GM23338 (cell line): ENCODE measurements around the gene COL5A2. TPM values are rescaled to one million over a fixed set of nuclear protein-coding genes. Genes with fewer than 3 reads are reported as not detected.

Experiments
- ATAC-seq: fragments of 200-7000 bp; cut with Tn5 transposase; 3 replicates; pipeline ENCODE4 v1.9.1; 2020
- DNase-seq: peaks from one replicate; pipeline ENCODE4 v3.0.0-alpha.2; 2015; ENCODE audit warnings: low spot score
- H2AFZ ChIP-seq: fragments of 200-600 bp; sonication (generic); 2 replicates; pipeline ENCODE4 v1.8.0; 2016; ENCODE audit warnings: antibody characterized with exemption, mild to moderate bottlenecking, moderate library complexity
- H3F3A ChIP-seq: fragments of 200-600 bp; sonication (generic); replicated peaks from 2 replicates; pipeline ENCODE4 v1.8.0; 2017; ENCODE audit warnings: antibody characterized with exemption, mixed run types, low read depth
- H3K27ac ChIP-seq: fragments of 200-600 bp; sonication (generic); 2 replicates; pipeline ENCODE4 v1.6.1; 2016; ENCODE audit warnings: low read depth
- H3K27me3 ChIP-seq: fragments of 200-600 bp; sonication (generic); 2 replicates; pipeline ENCODE4 v1.8.0; 2016; ENCODE audit warnings: mild to moderate bottlenecking, mixed run types, moderate library complexity; ENCODE audit not compliant: insufficient read depth
- H3K36me3 ChIP-seq: fragments of 200-600 bp; sonication (generic); 2 replicates; pipeline ENCODE4 v1.8.0; 2016; ENCODE audit warnings: mild to moderate bottlenecking; ENCODE audit not compliant: insufficient read depth
- H3K4me1 ChIP-seq: fragments of 200-600 bp; sonication (generic); 2 replicates; pipeline ENCODE4 v1.8.0; 2016; ENCODE audit warnings: mild to moderate bottlenecking, moderate library complexity; ENCODE audit not compliant: insufficient read depth
- H3K4me2 ChIP-seq: fragments of 200-600 bp; sonication (generic); 2 replicates; pipeline ENCODE4 v1.7.1; 2017; ENCODE audit warnings: mixed run types
- H3K4me3 ChIP-seq: fragments of 200-600 bp; sonication (generic); 2 replicates; pipeline ENCODE4 v1.6.1; 2016; ENCODE audit warnings: mixed run types
- H3K79me2 ChIP-seq: fragments of 200-600 bp; sonication (generic); replicated peaks from 2 replicates; pipeline ENCODE4 v1.8.0; 2017; ENCODE audit warnings: mild to moderate bottlenecking; ENCODE audit not compliant: insufficient read depth
- H3K9me2 ChIP-seq: fragments of 200-600 bp; sonication (generic); 2 replicates; pipeline ENCODE4 v1.8.0; 2017; ENCODE audit not compliant: insufficient read depth
- H4K20me1 ChIP-seq: fragments of 200-600 bp; sonication (generic); replicated peaks from 2 replicates; pipeline ENCODE4 v1.8.0; 2017; ENCODE audit warnings: mild to moderate bottlenecking; ENCODE audit not compliant: insufficient read depth
- H3K27ac Mint-ChIP-seq: 2 replicates; pipeline ENCODE4 v1.8.0; 2020; ENCODE audit warnings: inconsistent platforms, mild to moderate bottlenecking, moderate library complexity, mixed read lengths
- H3K27me3 Mint-ChIP-seq: 3 replicates; pipeline ENCODE4 v1.8.0; 2022; ENCODE audit warnings: low read depth, mild to moderate bottlenecking, moderate library complexity, mixed read lengths, inconsistent platforms; ENCODE audit not compliant: insufficient read depth, poor library complexity
- H3K36me3 Mint-ChIP-seq: 3 replicates; pipeline ENCODE4 v1.8.0; 2021; ENCODE audit warnings: low read depth, mild to moderate bottlenecking, inconsistent platforms, moderate library complexity, mixed read lengths
- H3K4me1 Mint-ChIP-seq: 3 replicates; pipeline ENCODE4 v1.8.0; 2020; ENCODE audit warnings: mild to moderate bottlenecking, inconsistent platforms, mixed read lengths
- H3K4me3 Mint-ChIP-seq: 3 replicates; pipeline ENCODE4 v1.8.0; 2021; ENCODE audit warnings: moderate library complexity, mild to moderate bottlenecking, inconsistent platforms, mixed read lengths
- H3K9me3 Mint-ChIP-seq: 3 replicates; pipeline ENCODE4 v1.8.0; 2020; ENCODE audit warnings: moderate library complexity, mild to moderate bottlenecking, inconsistent platforms, mixed read lengths
- CREB1 ChIP-seq: fragments of 250-450 bp; sonication (Bioruptor Pico); IDR thresholded peaks from 2 replicates; pipeline ENCODE4 v1.5.0; 2020; ENCODE audit warnings: low read depth, mild to moderate bottlenecking, moderate library complexity
- CTCF ChIP-seq, 2 experiments: fragments of 200-600 bp in 1 of 2; sonication (generic) in 1 of 2; conservative IDR thresholded peaks; 2 replicates each; pipeline versions ENCODE4 v1.5.1 to v1.6.1; 2016 to 2017; ENCODE audit warnings: antibody characterized with exemption in 2 of 2, low read depth in 2 of 2, mild to moderate bottlenecking in 2 of 2, moderate library complexity in 1 of 2
- ETS1 ChIP-seq: IDR thresholded peaks from 2 replicates; pipeline ENCODE4 v1.6.1; 2016; ENCODE audit warnings: antibody characterized with exemption
- EZH2 ChIP-seq: fragments of 200-600 bp; sonication (generic); IDR thresholded peaks from one replicate; pipeline ENCODE4 v1.8.0; 2017; ENCODE audit warnings: antibody characterized with exemption, mild to moderate bottlenecking, low read depth; ENCODE audit not compliant: unreplicated experiment
- EZH2phosphoT487 ChIP-seq: fragments of 200-600 bp; sonication (generic); IDR thresholded peaks from one replicate; pipeline ENCODE4 v1.8.1; 2018; ENCODE audit warnings: antibody characterized with exemption; ENCODE audit not compliant: unreplicated experiment
- JUNB ChIP-seq: IDR thresholded peaks from one replicate; pipeline ENCODE4 v1.6.1; 2016; ENCODE audit warnings: antibody characterized with exemption; ENCODE audit not compliant: unreplicated experiment
- NANOG ChIP-seq: IDR thresholded peaks from 2 replicates; pipeline ENCODE4 v1.6.1; 2016; ENCODE audit warnings: antibody characterized with exemption, borderline replicate concordance
- POLR2AphosphoS5 ChIP-seq: IDR thresholded peaks from 2 replicates; pipeline ENCODE4 v1.6.1; 2016; ENCODE audit warnings: antibody characterized with exemption, low read depth
- REST ChIP-seq: IDR thresholded peaks from one replicate; pipeline ENCODE4 v1.6.1; 2018; ENCODE audit warnings: antibody characterized with exemption; ENCODE audit not compliant: unreplicated experiment
- STAT1 ChIP-seq: IDR thresholded peaks from one replicate; pipeline ENCODE4 v1.6.1; 2016; ENCODE audit warnings: antibody characterized with exemption; ENCODE audit not compliant: unreplicated experiment
- ZNF114 ChIP-seq: fragments of 250-450 bp; sonication (Bioruptor Pico); IDR thresholded peaks from 2 replicates; pipeline ENCODE4 v1.5.0; 2020; ENCODE audit warnings: mild to moderate bottlenecking, moderate library complexity
- ZNF331 ChIP-seq: fragments of 250-450 bp; sonication (Bioruptor Pico); IDR thresholded peaks from 2 replicates; pipeline ENCODE4 v1.5.0; 2020; ENCODE audit warnings: low read depth, mild to moderate bottlenecking, moderate library complexity
- ZNF462 ChIP-seq: fragments of 250-450 bp; sonication (Bioruptor Pico); IDR thresholded peaks from 2 replicates; pipeline ENCODE4 v1.5.0; 2020; ENCODE audit warnings: mild to moderate bottlenecking, moderate library complexity
- polyA plus RNA-seq: library from polyadenylated mRNA; unstranded; fragments of >200 nt; fragmentation: Nextera tagmentation; extraction: Ambion mirVana; gene quantifications from 2 replicates; pipeline ENCODE4 v1.2.1, GENCODE V29; 2016
- total RNA-seq: library from RNA; depleted of rRNA; stranded (reverse); fragments of >200 nt; shearing (Covaris generic); gene quantifications from 2 replicates; pipeline ENCODE4 v1.2.3, GENCODE V29; 2014

The COL5A2 gene
- total and polyA plus RNA-seq, 2 experiments from 2014 or later, result 6.7 to 19.7 TPM

DNA sequence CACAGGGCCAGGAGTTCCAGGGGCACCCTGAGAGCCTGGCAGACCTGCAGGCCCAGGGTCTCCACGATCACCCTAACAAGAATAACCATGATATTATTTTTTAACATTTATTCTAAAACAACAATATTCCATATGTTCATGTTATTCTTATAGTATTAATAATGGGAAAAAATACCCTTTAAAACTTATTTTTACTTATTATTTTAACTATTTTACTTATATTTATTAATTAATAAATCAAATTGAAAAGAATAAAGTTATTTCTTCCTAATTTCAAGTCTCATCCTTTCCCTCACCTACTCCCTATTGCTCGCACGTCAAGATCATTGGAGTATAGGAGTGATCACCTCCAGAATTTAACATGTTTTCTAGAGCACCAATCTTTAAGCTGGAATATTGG lies 133.7 kb downstream of the COL5A2 start:
- ATAC-seq, result no peak
- Histone ChIP-seq H3K27me3 (no peaks in the 10 kb centered on the region), H3K36me3 (no peaks in the 10 kb centered on the region), H3K27ac (no peak overlapping the region), H3K4me2 (no peak overlapping the region), H3K4me1 (peaks cover 3% of the 10 kb centered on the region; the same call in 1 of the 2 replicates), H3F3A (no peaks in the 10 kb centered on the region), H3K9me2 (no peaks in the 10 kb centered on the region), H2AFZ (no peak overlapping the region), H3K79me2 (no peaks in the 10 kb centered on the region), H3K4me3 (no peak overlapping the region), H4K20me1 (no peaks in the 10 kb centered on the region)
- DNase-seq, result no peak
- no peak overlapping the region for H3K4me3 Mint-ChIP-seq
- H3K27me3 Mint-ChIP-seq, result no peaks in the 10 kb centered on the region
- no peaks in the 10 kb centered on the region for H3K36me3 Mint-ChIP-seq
- TF ChIP-seq EZH2phosphoT487, result no peak
- TF ChIP-seq POLR2AphosphoS5, result no peak
- TF ChIP-seq ETS1, result no peak
- no peak for TF ChIP-seq CREB1
- no peak for TF ChIP-seq CTCF (conservative IDR thresholded peaks at IDR 0.05; ENCODE audit: low read depth in 2 of 2)
- no peak for TF ChIP-seq REST
- TF ChIP-seq ZNF462 (CRISPR knock-in tag), result no peak
- no peak for TF ChIP-seq JUNB
- TF ChIP-seq ZNF331 (CRISPR knock-in tag), result no peak
- TF ChIP-seq ZNF114 (CRISPR knock-in tag), result no peak
- TF ChIP-seq STAT1, result no peak
- no peak for TF ChIP-seq NANOG
- no peak for TF ChIP-seq EZH2
- H3K27ac Mint-ChIP-seq, result 0 out of 2 replicates have a peak overlapping the region, but pooled peaks have one; percentile 9
- peaks cover 4% of the 10 kb centered on the region; the same call in 2 of the 3 replicates for H3K4me1 Mint-ChIP-seq
- no peaks in the 10 kb centered on the region for H3K9me3 Mint-ChIP-seq
